HepG2 (cell line): ENCODE data around the gene CA9. TPM values are rescaled to one million over a fixed set of nuclear protein-coding genes. Genes with fewer than 3 reads are reported as not detected.

Experiments
- ATAC-seq: fragments of 200-7000 bp; cut with Tn5 transposase; 3 replicates; pipeline ENCODE4 v1.9.1; 2020; ENCODE audit warnings: mild to moderate bottlenecking, moderate library complexity
- BruUV-seq: library from RNA; stranded (reverse); fragments of 400-500 nt; replicated peaks from 2 replicates; lab custom pipeline; 2021; lab: Mats Ljungman, UMichigan
- CTCF ChIA-PET: fragments of 300-600 bp; formaldehyde crosslinking; extraction: SDS; loops from one replicate; lab custom pipeline; 2021; ENCODE audit warnings: low total read pairs, inconsistent platforms, low intra/inter-chr PET ratio; lab: Yijun Ruan, JAX
- POLR2A ChIA-PET: fragments of 350-600 bp; sonication (Branson Sonifier 250); formaldehyde crosslinking; loops from one replicate; lab custom pipeline; 2020; ENCODE audit warnings: antibody characterized with exemption, inconsistent platforms; lab: Yijun Ruan, JAX
- DNase-seq: peaks from one replicate; pipeline ENCODE4 v3.0.0-alpha.2; 2015; ENCODE audit warnings: low spot score
- FAIRE-seq: peaks from 3 replicates; lab custom pipeline; 2011; peaks lifted over from hg19 to GRCh38; lab: Jason Lieb, UNC
- H2AFZ ChIP-seq: one replicate; pipeline ENCODE4 v1.6.1; 2011; ENCODE audit warnings: low read length, inconsistent platforms
- H3K27ac ChIP-seq: fragments of 300-600 bp; 3 replicates; pipeline ENCODE4 v1.8.0; 2011; ENCODE audit warnings: mixed run types, mild to moderate bottlenecking, mixed read lengths, low read length, inconsistent platforms; ENCODE audit not compliant: insufficient read depth; ENCODE audit errors: extremely low read length
- H3K27me3 ChIP-seq, 2 experiments: fragments of 200-600 bp in 1 of 2; 2 replicates in 1 of 2; 3 replicates in 1 of 2; pipeline versions ENCODE4 v1.6.0 to v1.8.0; 2011; ENCODE audit warnings: low read length in 2 of 2, mild to moderate bottlenecking in 2 of 2, moderate library complexity in 2 of 2, inconsistent platforms in 1 of 2; ENCODE audit not compliant: insufficient read depth in 2 of 2, control insufficient read depth in 1 of 2
- H3K36me3 ChIP-seq, 2 experiments: fragments of 200-600 bp in 1 of 2; replicated peaks in 1 of 2; 2 replicates in 1 of 2; 3 replicates in 1 of 2; pipeline versions ENCODE4 v1.5.1 to v1.8.0; 2011; ENCODE audit warnings: low read length in 2 of 2, inconsistent platforms in 1 of 2; ENCODE audit not compliant: insufficient read depth in 2 of 2, control insufficient read depth in 1 of 2
- H3K4me1 ChIP-seq: 2 replicates; pipeline ENCODE4 v1.5.1; 2012; ENCODE audit warnings: low read length, inconsistent platforms; ENCODE audit not compliant: insufficient read depth
- H3K4me2 ChIP-seq: 2 replicates; pipeline ENCODE4 v1.6.0; 2011; ENCODE audit warnings: low read depth, low read length, inconsistent platforms
- H3K4me3 ChIP-seq, 3 experiments: fragments of 200-600 bp in 1 of 3; sonication (generic), shearing (Covaris generic) in 1 of 3; replicated peaks in 1 of 3; 2 replicates each; pipeline ENCODE4 v1.5.1; 2011 to 2016; ENCODE audit warnings: low read length in 3 of 3, inconsistent platforms in 2 of 3, low read depth in 2 of 3, mild to moderate bottlenecking in 2 of 3, control low read depth in 1 of 3, mixed read lengths in 1 of 3; ENCODE audit not compliant: insufficient read depth in 1 of 3
- H3K79me2 ChIP-seq: one replicate; pipeline ENCODE4 v1.6.1; 2011; ENCODE audit warnings: low read length, inconsistent platforms; ENCODE audit not compliant: insufficient read depth
- H3K9ac ChIP-seq: 2 replicates; pipeline ENCODE4 v1.6.0; 2011; ENCODE audit warnings: mild to moderate bottlenecking, low read depth, low read length, inconsistent platforms; ENCODE audit not compliant: insufficient read depth
- H3K9me3 ChIP-seq: 2 replicates; pipeline ENCODE4 v1.5.1; 2012; ENCODE audit warnings: mild to moderate bottlenecking, low read length
- H4K20me1 ChIP-seq: 2 replicates; pipeline ENCODE4 v1.6.0; 2011; ENCODE audit warnings: inconsistent platforms, mild to moderate bottlenecking, low read length, moderate library complexity; ENCODE audit not compliant: insufficient read depth
- CENPBD1 ChIP-seq: sonication (generic); formaldehyde crosslinking; IDR thresholded peaks from 2 replicates; pipeline ENCODE4 v1.8.0; 2022; ENCODE audit warnings: missing genetic modification reagents, low read depth, mild to moderate bottlenecking, borderline replicate concordance
- ETS1 ChIP-seq: sonication (generic); formaldehyde crosslinking; IDR thresholded peaks from 2 replicates; pipeline ENCODE4 v1.4.0; 2020; ENCODE audit warnings: missing genetic modification reagents
- GATAD2A ChIP-seq: IDR thresholded peaks from 2 replicates; pipeline ENCODE4 v1.6.1; 2016
- GTF3A ChIP-seq: sonication (generic); formaldehyde crosslinking; conservative IDR thresholded peaks from 2 replicates; pipeline ENCODE4 v1.4.0; 2020; ENCODE audit warnings: mild to moderate bottlenecking, missing genetic modification reagents
- KDM3A ChIP-seq: IDR thresholded peaks from 2 replicates; pipeline ENCODE4 v1.6.1; 2018; ENCODE audit warnings: low read depth, missing compliant biosample characterization
- KLF13 ChIP-seq: sonication (generic); formaldehyde crosslinking; IDR thresholded peaks from 2 replicates; pipeline ENCODE4 v1.4.0; 2020; ENCODE audit warnings: mild to moderate bottlenecking, missing genetic modification reagents
- NR1H2 ChIP-seq: sonication (generic); formaldehyde crosslinking; IDR thresholded peaks from 2 replicates; pipeline ENCODE4 v1.8.1; 2022; ENCODE audit warnings: low read depth, missing genetic modification reagents, borderline replicate concordance
- PHF21A ChIP-seq: sonication (generic); formaldehyde crosslinking; IDR thresholded peaks from 2 replicates; pipeline ENCODE4 v1.5.0; 2020; ENCODE audit warnings: mild to moderate bottlenecking, missing genetic modification reagents
- POLR2G ChIP-seq: fragments of 200-400 bp; formaldehyde crosslinking; IDR thresholded peaks from 2 replicates; pipeline ENCODE4 v1.6.1; 2018; ENCODE audit warnings: mild to moderate bottlenecking, low read depth, low read length, moderate library complexity
- RBFOX2 ChIP-seq: fragments of 200-400 bp; formaldehyde crosslinking; IDR thresholded peaks from 2 replicates; pipeline ENCODE4 v1.6.1; 2017; ENCODE audit warnings: low read depth, mild to moderate bottlenecking, low read length
- SOX13 ChIP-seq, 3 experiments: fragments of 450-650 bp in 1 of 3; sonication (generic) in 1 of 3; formaldehyde crosslinking in 1 of 3; IDR thresholded peaks in 2 of 3; conservative IDR thresholded peaks in 1 of 3; 2 replicates each; pipeline versions ENCODE4 v1.5.0 to v1.6.1; 2016 to 2020; ENCODE audit warnings: antibody characterized with exemption in 1 of 3, mild to moderate bottlenecking in 1 of 3, missing compliant biosample characterization in 1 of 3, missing genetic modification reagents in 1 of 3, moderate library complexity in 1 of 3
- TFDP1 ChIP-seq: IDR thresholded peaks from 2 replicates; pipeline ENCODE4 v1.6.1; 2016; ENCODE audit warnings: missing compliant biosample characterization, missing genetic modification reagents, borderline replicate concordance
- YY1 ChIP-seq: IDR thresholded peaks from 2 replicates; pipeline ENCODE4 v1.6.1; 2011; ENCODE audit warnings: low read length, low read depth, moderate library complexity, mild to moderate bottlenecking; ENCODE audit not compliant: insufficient read depth, insufficient replicate concordance
- ZBTB21 ChIP-seq: sonication (generic); formaldehyde crosslinking; IDR thresholded peaks from 2 replicates; pipeline ENCODE4 v1.4.0; 2020; ENCODE audit warnings: missing genetic modification reagents
- ZBTB3 ChIP-seq: sonication (generic); formaldehyde crosslinking; IDR thresholded peaks from 2 replicates; pipeline ENCODE4 v1.4.0; 2020; ENCODE audit warnings: low read depth, mild to moderate bottlenecking, moderate library complexity, missing genetic modification reagents, borderline replicate concordance
- ZBTB4 ChIP-seq: sonication (generic); formaldehyde crosslinking; IDR thresholded peaks from 2 replicates; pipeline ENCODE4 v1.4.0; 2020; ENCODE audit warnings: missing genetic modification reagents, mild to moderate bottlenecking, borderline replicate concordance
- WGBS: methylation state at CpG from one replicate; pipeline ENCODE4 v1.1.6; 2017; ENCODE audit warnings: low lambda C conversion rate; 5-methylcytosine and 5-hydroxymethylcytosine counted together
- in situ Hi-C: cut with HindIII; loops from 2 replicates; pipeline ENCODE4 v1.10.0; 2017; ENCODE audit warnings: low pct_unique_long_range_greater_than_20kb; ENCODE audit not compliant: extremely low pct_ligation_motif_present
- intact Hi-C: fragments of 100-400 bp; cut with micrococcal nuclease; formaldehyde crosslinking; loops from one replicate; pipeline ENCODE4 v1.10.0; 2022; ENCODE audit not compliant: unreplicated experiment
- polyA plus RNA-seq, 8 experiments: library from polyadenylated mRNA; depleted of rRNA in 3 of 8; stranded (reverse) in 7 of 8; unstranded in 1 of 8; fragments of >200 nt; fragmentation: Illumina TruSeq in 4 of 8; extraction: Trizol in 4 of 8; gene quantifications; 2 replicates each; pipeline versions ENCODE4 v1.2.1 to v1.2.3, GENCODE V29; 2011 to 2016; ENCODE audit warnings: low read depth in 4 of 8, missing spikeins in 1 of 8, mixed read lengths in 1 of 8; ENCODE audit not compliant: insufficient read depth in 1 of 8
- total RNA-seq, 5 experiments: library from RNA; depleted of rRNA; stranded (reverse); fragments of >200 nt; fragmentation: Illumina TruSeq; extraction: Trizol; gene quantifications; 2 replicates each; pipeline ENCODE4 v1.2.3, GENCODE V29; 2016; ENCODE audit warnings: low read depth in 1 of 5

CA9 gene
- total and polyA plus RNA-seq, 2 of the 13 experiments (the other 11 are each of a cell fraction or from before 2014, with no cell fraction given): 0.13 to 152 TPM

- CTCF ChIA-PET: no interaction called here
- H3K36me3 ChIP-seq: no peaks in the 10 kb centered on the region
- no peak overlapping the region for H3K4me3 ChIP-seq
- peaks cover 1% of the 10 kb centered on the region; the same call in 1 of the 2 replicates for H3K4me1 ChIP-seq
- no peaks in the 10 kb centered on the region for H3K9me3 ChIP-seq
- no peaks in the 10 kb centered on the region for H4K20me1 ChIP-seq
- intact Hi-C loops: loop anchor here (10.0 kb wide), 2 partner anchors 55 to 245 kb away; no protein-coding TSS in a partner anchor
- no peak for TF ChIP-seq POLR2G
- TF ChIP-seq KLF13: no peak
- no peak for TF ChIP-seq SOX13 (IDR thresholded peaks at IDR 0.05)
- no peak for TF ChIP-seq SOX13 (CRISPR knock-in tag; conservative IDR thresholded peaks at IDR 0.05 in 1 of 2, IDR thresholded peaks at IDR 0.05 in 1 of 2)
- no peak for TF ChIP-seq RBFOX2
- no peak for TF ChIP-seq ETS1 (CRISPR knock-in tag)
- TF ChIP-seq YY1: no peak
- TF ChIP-seq ZBTB4 (CRISPR knock-in tag): no peak
- TF ChIP-seq ZBTB3 (CRISPR knock-in tag): no peak
- no peak for TF ChIP-seq GATAD2A (CRISPR knock-in tag)
- no peak for TF ChIP-seq TFDP1
- TF ChIP-seq PHF21A (CRISPR knock-in tag): no peak
- no peak for TF ChIP-seq GTF3A
- TF ChIP-seq CENPBD1: no peak
- TF ChIP-seq NR1H2 (CRISPR knock-in tag): no peak
- no peak for TF ChIP-seq ZBTB21
- no peak for TF ChIP-seq KDM3A (CRISPR knock-in tag)
- no peak for DNase-seq
- no peak for ATAC-seq
- BruUV-seq: no TSS peak
- in situ Hi-C loops: no loop called here
- POLR2A ChIA-PET: interaction anchor here (1.4 kb wide), 1 partner anchor 8 kb away, joined by 3 read pairs; no protein-coding TSS in a partner anchor
- no peak overlapping the region for H2AFZ ChIP-seq
- H3K27me3 ChIP-seq: no peaks in the 10 kb centered on the region
- WGBS: 19% methylated on average over 1 of the region's 1 CpG
- no peak for FAIRE-seq
- no peaks in the 10 kb centered on the region for H3K79me2 ChIP-seq
- no peak overlapping the region for H3K9ac ChIP-seq
- H3K4me2 ChIP-seq: no peak overlapping the region
- no peak overlapping the region for H3K27ac ChIP-seq
Observed at GRCh38 chr9:35639631-35640030, 34.1 kb upstream of the CA9 start.
